ENCODE data around the gene STX17. TPM values are rescaled to one million over a fixed set of nuclear protein-coding genes. Genes with fewer than 3 reads are reported as not detected.

The STX17 gene
- total and polyA plus RNA-seq, 2 donors (not counting 3 experiments of a cell fraction or from before 2014, with no cell fraction given): 5.3 to 17.6 TPM

DNA sequence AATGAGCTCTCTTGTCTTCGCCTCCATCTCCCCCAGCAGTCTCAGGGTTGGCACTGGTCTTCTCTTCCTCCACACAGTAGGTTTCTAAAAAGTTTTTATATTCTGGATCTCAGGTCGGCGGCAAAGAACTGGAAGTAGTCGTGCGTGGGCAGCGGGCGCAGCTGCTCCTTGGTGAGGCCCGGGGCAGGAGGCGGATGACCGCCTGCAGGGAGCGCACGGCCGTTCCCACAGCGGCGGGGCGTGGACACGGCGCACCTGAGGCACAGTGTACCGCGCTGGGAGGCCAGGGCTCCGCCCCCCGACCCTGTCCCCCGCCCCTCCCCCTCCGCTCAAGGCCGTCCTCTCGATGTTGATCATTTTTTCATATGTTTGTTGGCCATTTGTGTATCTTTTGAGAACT is 92.4 kb downstream of the STX17 start:
- Histone ChIP-seq H3K9me1 (replicated peaks; ENCODE audit: control insufficient read depth, extremely low read depth, insufficient read depth, low read length) (no peaks in the 10 kb centered on the region), H3K27ac (ENCODE audit: insufficient read depth, low read depth, low read length) (no peak overlapping the region), H3K4me2 (ENCODE audit: insufficient read depth, low read length) (no peak overlapping the region), H3K27me3 (ENCODE audit: control insufficient read depth in 2 of 2, insufficient read depth in 2 of 2, low read length in 2 of 2) (no peaks in the 10 kb centered on the region), H3K4me1 (ENCODE audit: control insufficient read depth, extremely low read depth, insufficient read depth, low read length) (no peaks in the 10 kb centered on the region), H3K36me3 (ENCODE audit: control insufficient read depth in 2 of 2, extremely low read depth in 1 of 2, insufficient read depth in 2 of 2, low read length in 2 of 2) (peaks cover 0 to 3% of the 10 kb centered on the region in 2 experiments), H3K9me3 (replicated peaks; ENCODE audit: control insufficient read depth, insufficient read depth, low read length) (no peaks in the 10 kb centered on the region), H4K20me1 (replicated peaks; ENCODE audit: control insufficient read depth, extremely low read depth, insufficient read depth, low read length) (peaks cover 2% of the 10 kb centered on the region), H2AFZ (ENCODE audit: low read depth, low read length) (no peak overlapping the region), H3K79me2 (ENCODE audit: control insufficient read depth, insufficient read depth, low read length) (no peaks in the 10 kb centered on the region), H3K9ac (replicated peaks; ENCODE audit: extremely low read depth, insufficient read depth, low read length) (no peak overlapping the region), H3K4me3 (replicated peaks in 1 of 3; ENCODE audit: insufficient read depth in 1 of 3, low read depth in 1 of 3, low read length in 3 of 3) (no peak overlapping the region)
- no peak for FAIRE-seq
- ChIA-PET CTCF (interaction anchor here (1.2 to 2.1 kb wide), 2 partner anchors 8 to 13 kb away, joined by 3 to 6 read pairs; no protein-coding TSS in a partner anchor), POLR2A (no interaction called here)
- dilution Hi-C loops (cut with MboI; ENCODE audit: extremely low pct_ligation_motif_present, low sequenced_read_pairs) (no loop called here), intact Hi-C loops (cut with micrococcal nuclease) (no loop called here)
- no peak for TF ChIP-seq FOS (IDR thresholded peaks at IDR 0.05; ENCODE audit: borderline replicate concordance, insufficient read depth, low read length)
- TF ChIP-seq GATA2 (IDR thresholded peaks at IDR 0.05; ENCODE audit: insufficient read depth, insufficient read length, low read depth, low read length): no peak
- no peak for TF ChIP-seq MYC (IDR thresholded peaks at IDR 0.05; ENCODE audit: low read depth, low read length)
- TF ChIP-seq EZH2 (IDR thresholded peaks at IDR 0.05; ENCODE audit: borderline replicate concordance, low read depth, low read length, severe bottlenecking): no peak
- TF ChIP-seq, protein P1, sequence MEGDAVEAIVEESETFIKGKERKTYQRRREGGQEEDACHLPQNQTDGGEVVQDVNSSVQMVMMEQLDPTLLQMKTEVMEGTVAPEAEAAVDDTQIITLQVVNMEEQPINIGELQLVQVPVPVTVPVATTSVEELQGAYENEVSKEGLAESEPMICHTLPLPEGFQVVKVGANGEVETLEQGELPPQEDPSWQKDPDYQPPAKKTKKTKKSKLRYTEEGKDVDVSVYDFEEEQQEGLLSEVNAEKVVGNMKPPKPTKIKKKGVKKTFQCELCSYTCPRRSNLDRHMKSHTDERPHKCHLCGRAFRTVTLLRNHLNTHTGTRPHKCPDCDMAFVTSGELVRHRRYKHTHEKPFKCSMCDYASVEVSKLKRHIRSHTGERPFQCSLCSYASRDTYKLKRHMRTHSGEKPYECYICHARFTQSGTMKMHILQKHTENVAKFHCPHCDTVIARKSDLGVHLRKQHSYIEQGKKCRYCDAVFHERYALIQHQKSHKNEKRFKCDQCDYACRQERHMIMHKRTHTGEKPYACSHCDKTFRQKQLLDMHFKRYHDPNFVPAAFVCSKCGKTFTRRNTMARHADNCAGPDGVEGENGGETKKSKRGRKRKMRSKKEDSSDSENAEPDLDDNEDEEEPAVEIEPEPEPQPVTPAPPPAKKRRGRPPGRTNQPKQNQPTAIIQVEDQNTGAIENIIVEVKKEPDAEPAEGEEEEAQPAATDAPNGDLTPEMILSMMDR (IDR thresholded peaks at IDR 0.05; ENCODE audit: extremely low read depth in 1 of 2, insufficient read depth in 1 of 2, low read depth in 1 of 2, low read length in 2 of 2): no peak
- no TSS peak for BruUV-seq (replicated peaks)
- no peak for DNase-seq (ENCODE audit: low read depth, low spot score)

- peaks cover 0 to 8% of the 10 kb centered on the region in 2 experiments for H3K36me3 ChIP-seq (ENCODE audit: control insufficient read depth in 2 of 2, extremely low read depth in 1 of 2, insufficient read depth in 2 of 2, low read length in 2 of 2)
- ChIA-PET CTCF (no interaction called here), POLR2A (no interaction called here)
- FAIRE-seq (peak; percentile 50), DNase-seq (ENCODE audit: low read depth, low spot score) (no peak)
- no peaks in the 10 kb centered on the region for H3K79me2 ChIP-seq (ENCODE audit: control insufficient read depth, insufficient read depth, low read length)
- dilution Hi-C loops (cut with MboI; ENCODE audit: extremely low pct_ligation_motif_present, low sequenced_read_pairs) (no loop called here), intact Hi-C loops (cut with micrococcal nuclease) (no loop called here)
- TF ChIP-seq MAX (IDR thresholded peaks at IDR 0.05; ENCODE audit: insufficient read depth, insufficient read length) (no peak), JUN (IDR thresholded peaks at IDR 0.05; ENCODE audit: borderline replicate concordance, insufficient read depth, insufficient read length, low read depth) (no peak), GATA2 (IDR thresholded peaks at IDR 0.05; ENCODE audit: insufficient read depth, insufficient read length, low read depth, low read length) (no peak), POLR2A (IDR thresholded peaks at IDR 0.05; ENCODE audit: low read depth, low read length) (no peak), MYC (IDR thresholded peaks at IDR 0.05; ENCODE audit: low read depth, low read length) (no peak)
- TF ChIP-seq, protein P1 (IDR thresholded peaks at IDR 0.05; ENCODE audit: extremely low read depth in 1 of 2, insufficient read depth in 1 of 2, low read depth in 1 of 2, low read length in 2 of 2): no peak
- no peak overlapping the region for H3K4me2 ChIP-seq (ENCODE audit: insufficient read depth, low read length)
- H3K4me1 ChIP-seq (ENCODE audit: control insufficient read depth, extremely low read depth, insufficient read depth, low read length): no peaks in the 10 kb centered on the region
- H3K27me3 ChIP-seq (ENCODE audit: control insufficient read depth in 2 of 2, insufficient read depth in 2 of 2, low read length in 2 of 2): no peaks in the 10 kb centered on the region
- H4K20me1 ChIP-seq (replicated peaks; ENCODE audit: control insufficient read depth, extremely low read depth, insufficient read depth, low read length): peaks cover 2% of the 10 kb centered on the region
- no peak overlapping the region for H3K4me3 ChIP-seq (replicated peaks in 1 of 3; ENCODE audit: insufficient read depth in 1 of 3, low read depth in 1 of 3, low read length in 3 of 3)
- BruUV-seq (replicated peaks): no TSS peak
- H3K27ac ChIP-seq (ENCODE audit: insufficient read depth, low read depth, low read length): no peak overlapping the region
- no peak overlapping the region for H3K9ac ChIP-seq (replicated peaks; ENCODE audit: extremely low read depth, insufficient read depth, low read length)
- no peaks in the 10 kb centered on the region for H3K9me3 ChIP-seq (replicated peaks; ENCODE audit: control insufficient read depth, insufficient read depth, low read length)
- no peak overlapping the region for H2AFZ ChIP-seq (ENCODE audit: low read depth, low read length)
- H3K9me1 ChIP-seq (replicated peaks; ENCODE audit: control insufficient read depth, extremely low read depth, insufficient read depth, low read length): no peaks in the 10 kb centered on the region
Measured at GRCh38 chr9:99999797-100000196, 93.3 kb downstream of the STX17 start.
